ENCODE results near the gene RBFOX1. TPM values are rescaled to one million over a fixed set of nuclear protein-coding genes. Genes with fewer than 3 reads are reported as not detected.

RBFOX1 gene
- total RNA-seq, 1 experiment from 2014 or later, result not detected

DNA sequence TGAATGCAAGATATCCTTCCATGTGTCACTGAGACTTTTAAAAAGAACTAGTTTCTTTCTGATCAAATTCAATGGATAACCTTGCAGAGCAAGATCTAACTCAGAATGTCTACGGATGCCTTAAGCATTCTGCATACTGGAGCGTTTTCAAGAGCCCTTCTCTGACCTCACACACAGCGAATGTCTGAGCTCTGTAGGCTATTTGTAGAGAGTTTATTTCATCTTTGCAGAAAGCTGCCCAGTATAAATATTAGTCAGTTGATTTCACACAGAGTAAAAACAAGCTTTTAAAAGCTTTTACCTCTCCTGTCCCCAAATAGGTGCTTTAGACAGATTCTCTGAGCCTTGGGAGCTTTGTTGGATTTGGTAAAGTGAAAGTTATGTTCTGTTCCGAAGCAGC, 165.0 kb downstream of the RBFOX1 start:
- ATAC-seq (no peak), DNase-seq (ENCODE audit: low read depth, low spot score) (no peak)
- H3K4me2 ChIP-seq (ENCODE audit: low read length), result no peak overlapping the region
- ChIA-PET POLR2A (no interaction called here), RAD21 (ENCODE audit: low non-redundant PET in 1 of 2, low total read pairs in 2 of 2, uncharacterized antibody in 2 of 2, unreplicated experiment in 2 of 2) (no interaction called here), CTCF (no interaction called here)
- intact Hi-C loops (cut with micrococcal nuclease), result no loop called here
- H3K9me3 ChIP-seq (ENCODE audit: control insufficient read depth in 1 of 2, insufficient read depth in 1 of 2, low read depth in 1 of 2, low read length in 2 of 2), result peaks cover 0 to 9% of the 10 kb centered on the region in 2 experiments; a peak in 2 of 4 replicates
- H3K27ac ChIP-seq (ENCODE audit: low read depth, low read length), result no peak overlapping the region
- H3K79me2 ChIP-seq (ENCODE audit: insufficient read depth, low read length), result no peaks in the 10 kb centered on the region
- H3K9me2 ChIP-seq (ENCODE audit: insufficient read depth), result no peaks in the 10 kb centered on the region
- H3K4me3 ChIP-seq (replicated peaks in 1 of 2; ENCODE audit: low read depth in 1 of 2, low read length in 2 of 2), result no peak overlapping the region
- no peaks in the 10 kb centered on the region for H3K27me3 ChIP-seq (ENCODE audit: insufficient read depth, low read length)
- no peak overlapping the region for H3K9ac ChIP-seq (ENCODE audit: low read length)
- TF ChIP-seq, protein P1, sequence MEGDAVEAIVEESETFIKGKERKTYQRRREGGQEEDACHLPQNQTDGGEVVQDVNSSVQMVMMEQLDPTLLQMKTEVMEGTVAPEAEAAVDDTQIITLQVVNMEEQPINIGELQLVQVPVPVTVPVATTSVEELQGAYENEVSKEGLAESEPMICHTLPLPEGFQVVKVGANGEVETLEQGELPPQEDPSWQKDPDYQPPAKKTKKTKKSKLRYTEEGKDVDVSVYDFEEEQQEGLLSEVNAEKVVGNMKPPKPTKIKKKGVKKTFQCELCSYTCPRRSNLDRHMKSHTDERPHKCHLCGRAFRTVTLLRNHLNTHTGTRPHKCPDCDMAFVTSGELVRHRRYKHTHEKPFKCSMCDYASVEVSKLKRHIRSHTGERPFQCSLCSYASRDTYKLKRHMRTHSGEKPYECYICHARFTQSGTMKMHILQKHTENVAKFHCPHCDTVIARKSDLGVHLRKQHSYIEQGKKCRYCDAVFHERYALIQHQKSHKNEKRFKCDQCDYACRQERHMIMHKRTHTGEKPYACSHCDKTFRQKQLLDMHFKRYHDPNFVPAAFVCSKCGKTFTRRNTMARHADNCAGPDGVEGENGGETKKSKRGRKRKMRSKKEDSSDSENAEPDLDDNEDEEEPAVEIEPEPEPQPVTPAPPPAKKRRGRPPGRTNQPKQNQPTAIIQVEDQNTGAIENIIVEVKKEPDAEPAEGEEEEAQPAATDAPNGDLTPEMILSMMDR (IDR thresholded peaks at IDR 0.05 in 2 of 3, conservative IDR thresholded peaks at IDR 0.05 in 1 of 3; ENCODE audit: borderline replicate concordance in 1 of 3, insufficient read depth in 1 of 3, low read depth in 2 of 3, low read length in 2 of 3), result no peak
- TF ChIP-seq CBX3 (IDR thresholded peaks at IDR 0.05; ENCODE audit: low read depth) (no peak), POLR2AphosphoS5 (IDR thresholded peaks at IDR 0.05; ENCODE audit: low read depth, low read length) (no peak), YY1 (IDR thresholded peaks at IDR 0.05; ENCODE audit: extremely low read depth, insufficient replicate concordance, low read depth, low read length) (no peak), TCF7L2 (IDR thresholded peaks at IDR 0.05; ENCODE audit: borderline replicate concordance, extremely low read depth, insufficient read depth, insufficient read length) (no peak), ZFX (IDR thresholded peaks at IDR 0.05) (no peak), SP1 (IDR thresholded peaks at IDR 0.05; ENCODE audit: low read depth) (no peak), ZNF274 (IDR thresholded peaks at IDR 0.05; ENCODE audit: low read depth, low read length) (no peak), SRF (IDR thresholded peaks at IDR 0.05; ENCODE audit: low read depth) (no peak), FOSL1 (IDR thresholded peaks at IDR 0.05; ENCODE audit: low read depth) (no peak), EGR1 (IDR thresholded peaks at IDR 0.05; ENCODE audit: low read depth) (no peak), SIN3A (IDR thresholded peaks at IDR 0.05; ENCODE audit: low read depth) (no peak), JUND (IDR thresholded peaks at IDR 0.05) (no peak), EZH2 (IDR thresholded peaks at IDR 0.05) (no peak)
- TF ChIP-seq, protein P2, sequence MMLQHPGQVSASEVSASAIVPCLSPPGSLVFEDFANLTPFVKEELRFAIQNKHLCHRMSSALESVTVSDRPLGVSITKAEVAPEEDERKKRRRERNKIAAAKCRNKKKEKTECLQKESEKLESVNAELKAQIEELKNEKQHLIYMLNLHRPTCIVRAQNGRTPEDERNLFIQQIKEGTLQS (IDR thresholded peaks at IDR 0.05), result no peak
- TF ChIP-seq, protein P3, sequence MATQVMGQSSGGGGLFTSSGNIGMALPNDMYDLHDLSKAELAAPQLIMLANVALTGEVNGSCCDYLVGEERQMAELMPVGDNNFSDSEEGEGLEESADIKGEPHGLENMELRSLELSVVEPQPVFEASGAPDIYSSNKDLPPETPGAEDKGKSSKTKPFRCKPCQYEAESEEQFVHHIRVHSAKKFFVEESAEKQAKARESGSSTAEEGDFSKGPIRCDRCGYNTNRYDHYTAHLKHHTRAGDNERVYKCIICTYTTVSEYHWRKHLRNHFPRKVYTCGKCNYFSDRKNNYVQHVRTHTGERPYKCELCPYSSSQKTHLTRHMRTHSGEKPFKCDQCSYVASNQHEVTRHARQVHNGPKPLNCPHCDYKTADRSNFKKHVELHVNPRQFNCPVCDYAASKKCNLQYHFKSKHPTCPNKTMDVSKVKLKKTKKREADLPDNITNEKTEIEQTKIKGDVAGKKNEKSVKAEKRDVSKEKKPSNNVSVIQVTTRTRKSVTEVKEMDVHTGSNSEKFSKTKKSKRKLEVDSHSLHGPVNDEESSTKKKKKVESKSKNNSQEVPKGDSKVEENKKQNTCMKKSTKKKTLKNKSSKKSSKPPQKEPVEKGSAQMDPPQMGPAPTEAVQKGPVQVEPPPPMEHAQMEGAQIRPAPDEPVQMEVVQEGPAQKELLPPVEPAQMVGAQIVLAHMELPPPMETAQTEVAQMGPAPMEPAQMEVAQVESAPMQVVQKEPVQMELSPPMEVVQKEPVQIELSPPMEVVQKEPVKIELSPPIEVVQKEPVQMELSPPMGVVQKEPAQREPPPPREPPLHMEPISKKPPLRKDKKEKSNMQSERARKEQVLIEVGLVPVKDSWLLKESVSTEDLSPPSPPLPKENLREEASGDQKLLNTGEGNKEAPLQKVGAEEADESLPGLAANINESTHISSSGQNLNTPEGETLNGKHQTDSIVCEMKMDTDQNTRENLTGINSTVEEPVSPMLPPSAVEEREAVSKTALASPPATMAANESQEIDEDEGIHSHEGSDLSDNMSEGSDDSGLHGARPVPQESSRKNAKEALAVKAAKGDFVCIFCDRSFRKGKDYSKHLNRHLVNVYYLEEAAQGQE (IDR thresholded peaks at IDR 0.05; ENCODE audit: low read depth), result no peak
- H4K20me1 ChIP-seq (ENCODE audit: insufficient read depth), result no peaks in the 10 kb centered on the region
- BruUV-seq (replicated peaks), result no TSS peak
- H3K4me1 ChIP-seq (ENCODE audit: control insufficient read depth in 1 of 2, insufficient read depth in 2 of 2, low read length in 2 of 2), result no peaks in the 10 kb centered on the region
- no peaks in the 10 kb centered on the region for H3K36me3 ChIP-seq (ENCODE audit: control insufficient read depth in 1 of 2, insufficient read depth in 2 of 2, low read length in 2 of 2)
- no peak overlapping the region for H2AFZ ChIP-seq (ENCODE audit: low read depth, low read length, poor library complexity, severe bottlenecking)
